ENCODE measurements around the gene ARSA. TPM values are rescaled to one million over a fixed set of nuclear protein-coding genes. Genes with fewer than 3 reads are reported as not detected.
A peak's percentile ranks its signal among the peaks of the same experiment; 100 is the strongest.

The ARSA gene
- polyA plus RNA-seq, 1 donor (not counting 4 experiments of a cell fraction or from before 2014, with no cell fraction given) = 12.1 TPM

DNA sequence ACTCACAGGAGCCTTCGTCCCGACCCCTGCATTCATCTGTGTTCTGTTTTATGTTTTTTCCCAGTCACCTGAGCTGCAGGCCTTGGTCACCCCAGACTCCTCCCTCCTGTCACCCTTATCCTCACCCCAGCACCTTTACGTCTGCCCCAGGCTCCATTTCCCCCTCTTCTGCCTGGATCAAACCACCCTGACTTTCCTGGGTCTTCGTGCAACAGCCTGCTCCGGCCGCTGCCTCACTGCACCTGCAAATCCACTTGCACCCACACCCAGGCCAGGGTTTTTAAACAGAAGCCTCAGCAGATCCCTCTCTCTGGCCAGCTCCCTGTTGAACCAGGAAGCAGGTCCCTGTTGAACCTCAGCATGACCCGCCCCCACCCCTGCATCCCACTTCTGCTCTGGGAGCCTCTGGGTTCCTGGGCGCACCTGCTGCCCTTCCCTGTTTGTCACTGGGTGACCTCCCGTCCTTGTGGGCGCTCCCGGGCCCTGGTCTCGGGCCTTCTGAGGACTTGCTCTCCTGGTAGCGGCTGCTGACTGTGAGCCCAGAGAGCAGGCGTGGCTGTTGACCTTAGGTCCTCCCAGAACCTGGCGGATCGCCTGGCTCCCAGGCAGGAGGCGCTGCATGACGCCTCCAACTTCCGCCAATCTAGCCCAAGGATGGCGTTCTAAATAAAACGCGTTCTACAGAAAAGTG, 14.5 kb downstream of the ARSA start:
- H2AFZ ChIP-seq (ENCODE audit: control insufficient read depth, low read length) = no peak overlapping the region
- no peak for FAIRE-seq
- no peak overlapping the region for H3K9ac ChIP-seq (ENCODE audit: control insufficient read depth, extremely low read depth, insufficient read depth, low read length)
- TF ChIP-seq EZH2 (IDR thresholded peaks at IDR 0.05; ENCODE audit: low read length) = no peak
- TF ChIP-seq, protein P1, sequence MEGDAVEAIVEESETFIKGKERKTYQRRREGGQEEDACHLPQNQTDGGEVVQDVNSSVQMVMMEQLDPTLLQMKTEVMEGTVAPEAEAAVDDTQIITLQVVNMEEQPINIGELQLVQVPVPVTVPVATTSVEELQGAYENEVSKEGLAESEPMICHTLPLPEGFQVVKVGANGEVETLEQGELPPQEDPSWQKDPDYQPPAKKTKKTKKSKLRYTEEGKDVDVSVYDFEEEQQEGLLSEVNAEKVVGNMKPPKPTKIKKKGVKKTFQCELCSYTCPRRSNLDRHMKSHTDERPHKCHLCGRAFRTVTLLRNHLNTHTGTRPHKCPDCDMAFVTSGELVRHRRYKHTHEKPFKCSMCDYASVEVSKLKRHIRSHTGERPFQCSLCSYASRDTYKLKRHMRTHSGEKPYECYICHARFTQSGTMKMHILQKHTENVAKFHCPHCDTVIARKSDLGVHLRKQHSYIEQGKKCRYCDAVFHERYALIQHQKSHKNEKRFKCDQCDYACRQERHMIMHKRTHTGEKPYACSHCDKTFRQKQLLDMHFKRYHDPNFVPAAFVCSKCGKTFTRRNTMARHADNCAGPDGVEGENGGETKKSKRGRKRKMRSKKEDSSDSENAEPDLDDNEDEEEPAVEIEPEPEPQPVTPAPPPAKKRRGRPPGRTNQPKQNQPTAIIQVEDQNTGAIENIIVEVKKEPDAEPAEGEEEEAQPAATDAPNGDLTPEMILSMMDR (optimal IDR thresholded peaks at IDR 0.05 in 1 of 3, IDR thresholded peaks at IDR 0.05 in 1 of 3, conservative IDR thresholded peaks at IDR 0.05 in 1 of 3; ENCODE audit: extremely low read depth in 1 of 3, insufficient read depth in 2 of 3, low read length in 3 of 3) = peak in 2 of 3 experiments; percentile 5 to 14
- H3K9me3 ChIP-seq (ENCODE audit: control insufficient read depth, low read depth, low read length) = no peaks in the 10 kb centered on the region
- H3K4me3 ChIP-seq (ENCODE audit: control insufficient read depth in 2 of 3, extremely low read depth in 1 of 3, insufficient read depth in 2 of 3, low read depth in 1 of 3, low read length in 3 of 3) = no peak overlapping the region
- no peak for DNase-seq (ENCODE audit: low read depth, low spot score)
- H3K27ac ChIP-seq (ENCODE audit: control insufficient read depth, insufficient read depth, low read length) = no peak overlapping the region
- peaks cover 2% of the 10 kb centered on the region for H3K27me3 ChIP-seq (ENCODE audit: control insufficient read depth, extremely low read depth, insufficient read depth, low read length)
- dilution Hi-C loops (cut with MboI; ENCODE audit: extremely low pct_ligation_motif_present, low sequenced_read_pairs) = no loop called here
- no peaks in the 10 kb centered on the region for H3K36me3 ChIP-seq (ENCODE audit: control insufficient read depth in 2 of 2, extremely low read depth in 1 of 2, insufficient read depth in 2 of 2, low read length in 2 of 2)
- no peaks in the 10 kb centered on the region for H3K79me2 ChIP-seq (ENCODE audit: control insufficient read depth, insufficient read depth, low read length)
- no peaks in the 10 kb centered on the region for H3K9me1 ChIP-seq (ENCODE audit: control insufficient read depth, extremely low read depth, insufficient read depth, low read length)
- H3K4me1 ChIP-seq (ENCODE audit: control insufficient read depth, extremely low read depth, insufficient read depth, low read length) = peaks cover 2% of the 10 kb centered on the region
- no peaks in the 10 kb centered on the region for H4K20me1 ChIP-seq (ENCODE audit: control insufficient read depth, extremely low read depth, insufficient read depth, low read length)
- H3K4me2 ChIP-seq (ENCODE audit: control insufficient read depth, extremely low read depth, insufficient read depth, low read depth, low read length) = no peak overlapping the region

DNA sequence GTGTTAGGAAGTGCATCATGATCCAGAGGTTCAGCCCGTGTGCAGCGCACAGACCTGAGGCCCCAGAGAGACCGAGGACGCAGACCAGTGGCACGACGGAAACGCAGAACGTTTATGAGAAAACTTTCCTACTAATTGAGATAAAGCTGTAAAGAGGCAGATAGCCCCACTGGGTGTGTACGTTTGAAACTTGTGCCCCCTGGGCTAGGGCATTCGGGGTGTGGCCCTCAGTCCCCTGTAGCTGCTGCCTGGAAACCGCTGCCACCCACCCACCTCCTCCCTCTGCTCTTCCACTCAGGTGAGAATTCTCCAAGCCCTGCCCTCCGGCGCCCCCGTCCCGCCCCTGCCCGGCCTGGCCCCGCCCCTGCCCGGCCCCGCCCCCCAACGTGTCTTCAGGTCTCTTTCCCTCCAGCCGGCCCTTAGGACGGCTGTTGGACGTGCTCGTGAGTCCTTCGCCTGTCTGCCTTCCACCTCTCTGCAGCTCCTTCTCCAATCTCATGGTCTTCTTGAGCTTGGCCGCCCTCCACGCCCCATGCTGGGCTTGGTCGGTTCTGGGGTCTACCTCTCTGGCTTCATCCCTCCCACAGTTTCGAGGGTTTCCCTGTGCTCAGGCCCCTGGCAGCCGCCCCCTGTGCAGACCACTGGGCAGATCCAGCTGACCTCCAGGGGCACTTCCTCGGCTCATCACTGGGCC, 15.3 kb downstream of the ARSA start:
- Histone ChIP-seq H3K9me1 (ENCODE audit: control insufficient read depth, extremely low read depth, insufficient read depth, low read length) (no peaks in the 10 kb centered on the region), H3K9ac (ENCODE audit: control insufficient read depth, extremely low read depth, insufficient read depth, low read length) (no peak overlapping the region), H4K20me1 (ENCODE audit: control insufficient read depth, extremely low read depth, insufficient read depth, low read length) (no peaks in the 10 kb centered on the region), H3K27ac (ENCODE audit: control insufficient read depth, insufficient read depth, low read length) (no peak overlapping the region), H3K9me3 (ENCODE audit: control insufficient read depth, low read depth, low read length) (no peaks in the 10 kb centered on the region), H3K27me3 (ENCODE audit: control insufficient read depth, extremely low read depth, insufficient read depth, low read length) (peaks cover 3% of the 10 kb centered on the region), H3K4me2 (ENCODE audit: control insufficient read depth, extremely low read depth, insufficient read depth, low read depth, low read length) (peak overlapping the region; percentile 15), H3K79me2 (ENCODE audit: control insufficient read depth, insufficient read depth, low read length) (no peaks in the 10 kb centered on the region), H3K36me3 (ENCODE audit: control insufficient read depth in 2 of 2, extremely low read depth in 1 of 2, insufficient read depth in 2 of 2, low read length in 2 of 2) (no peaks in the 10 kb centered on the region), H3K4me1 (ENCODE audit: control insufficient read depth, extremely low read depth, insufficient read depth, low read length) (peaks cover 2% of the 10 kb centered on the region), H3K4me3 (ENCODE audit: control insufficient read depth in 2 of 3, extremely low read depth in 1 of 3, insufficient read depth in 2 of 3, low read depth in 1 of 3, low read length in 3 of 3) (no peak overlapping the region), H2AFZ (ENCODE audit: control insufficient read depth, low read length) (no peak overlapping the region)
- TF ChIP-seq, protein P1 (optimal IDR thresholded peaks at IDR 0.05 in 1 of 3, IDR thresholded peaks at IDR 0.05 in 1 of 3, conservative IDR thresholded peaks at IDR 0.05 in 1 of 3; ENCODE audit: extremely low read depth in 1 of 3, insufficient read depth in 2 of 3, low read length in 3 of 3) = no peak
- no peak for FAIRE-seq
- no peak for DNase-seq (ENCODE audit: low read depth, low spot score)
- dilution Hi-C loops (cut with MboI; ENCODE audit: extremely low pct_ligation_motif_present, low sequenced_read_pairs) = no loop called here

Data from keratinocyte (primary cell).